GM13977 (cell line): Measurements from ENCODE around the gene IL1R2.

Experiments used
- DNase-seq: peaks from one replicate; pipeline ENCODE4 v3.0.0; 2012; ENCODE audit warnings: low spot score
- in situ Hi-C: fragments of 300-500 bp; cut with MboI; formaldehyde crosslinking; loops from one replicate; pipeline ENCODE4 v1.12.0; 2022; ENCODE audit warnings: low sequenced_read_pairs, low pct_unique_long_range_greater_than_20kb, mixed read lengths, inconsistent platforms; ENCODE audit not compliant: unreplicated experiment
- TF ChIP-seq, protein P1 (sequence below): IDR thresholded peaks from 2 replicates; pipeline ENCODE4 v1.5.1; 2012; ENCODE audit warnings: mild to moderate bottlenecking, control low read depth; ENCODE audit not compliant: insufficient read depth; ENCODE audit errors: extremely low read depth, missing control alignments

The IL1R2 gene

DNA sequence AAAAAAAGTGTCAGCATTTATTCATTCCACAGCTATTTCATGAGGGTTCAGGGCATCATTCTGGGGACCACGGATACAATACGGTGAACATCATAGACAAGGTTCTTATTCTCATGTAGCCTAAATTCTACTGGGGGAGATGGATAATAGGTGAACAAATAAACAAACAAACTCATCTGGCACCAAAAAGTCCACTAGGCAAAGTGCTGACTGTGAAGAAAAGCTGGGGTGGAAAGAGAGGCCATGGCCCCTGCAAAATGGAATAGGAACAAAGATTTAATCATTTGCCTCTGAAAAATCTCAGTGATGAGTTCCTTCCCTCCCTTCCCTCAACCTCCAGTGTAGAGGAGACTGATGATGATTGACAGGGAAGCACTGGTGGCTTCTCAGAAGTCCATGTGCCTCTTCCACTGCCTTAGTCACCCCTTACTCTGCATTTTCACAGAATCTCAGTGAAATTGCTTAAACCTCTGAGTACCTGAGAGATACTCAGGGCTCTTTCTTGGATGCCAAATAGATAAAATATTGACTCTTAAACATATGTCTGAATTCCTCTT lies 81.5 kb downstream of the IL1R2 start:
- DNase-seq: no peak
- TF ChIP-seq, protein P1, sequence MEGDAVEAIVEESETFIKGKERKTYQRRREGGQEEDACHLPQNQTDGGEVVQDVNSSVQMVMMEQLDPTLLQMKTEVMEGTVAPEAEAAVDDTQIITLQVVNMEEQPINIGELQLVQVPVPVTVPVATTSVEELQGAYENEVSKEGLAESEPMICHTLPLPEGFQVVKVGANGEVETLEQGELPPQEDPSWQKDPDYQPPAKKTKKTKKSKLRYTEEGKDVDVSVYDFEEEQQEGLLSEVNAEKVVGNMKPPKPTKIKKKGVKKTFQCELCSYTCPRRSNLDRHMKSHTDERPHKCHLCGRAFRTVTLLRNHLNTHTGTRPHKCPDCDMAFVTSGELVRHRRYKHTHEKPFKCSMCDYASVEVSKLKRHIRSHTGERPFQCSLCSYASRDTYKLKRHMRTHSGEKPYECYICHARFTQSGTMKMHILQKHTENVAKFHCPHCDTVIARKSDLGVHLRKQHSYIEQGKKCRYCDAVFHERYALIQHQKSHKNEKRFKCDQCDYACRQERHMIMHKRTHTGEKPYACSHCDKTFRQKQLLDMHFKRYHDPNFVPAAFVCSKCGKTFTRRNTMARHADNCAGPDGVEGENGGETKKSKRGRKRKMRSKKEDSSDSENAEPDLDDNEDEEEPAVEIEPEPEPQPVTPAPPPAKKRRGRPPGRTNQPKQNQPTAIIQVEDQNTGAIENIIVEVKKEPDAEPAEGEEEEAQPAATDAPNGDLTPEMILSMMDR: no peak
- in situ Hi-C loops: no loop called here

DNA sequence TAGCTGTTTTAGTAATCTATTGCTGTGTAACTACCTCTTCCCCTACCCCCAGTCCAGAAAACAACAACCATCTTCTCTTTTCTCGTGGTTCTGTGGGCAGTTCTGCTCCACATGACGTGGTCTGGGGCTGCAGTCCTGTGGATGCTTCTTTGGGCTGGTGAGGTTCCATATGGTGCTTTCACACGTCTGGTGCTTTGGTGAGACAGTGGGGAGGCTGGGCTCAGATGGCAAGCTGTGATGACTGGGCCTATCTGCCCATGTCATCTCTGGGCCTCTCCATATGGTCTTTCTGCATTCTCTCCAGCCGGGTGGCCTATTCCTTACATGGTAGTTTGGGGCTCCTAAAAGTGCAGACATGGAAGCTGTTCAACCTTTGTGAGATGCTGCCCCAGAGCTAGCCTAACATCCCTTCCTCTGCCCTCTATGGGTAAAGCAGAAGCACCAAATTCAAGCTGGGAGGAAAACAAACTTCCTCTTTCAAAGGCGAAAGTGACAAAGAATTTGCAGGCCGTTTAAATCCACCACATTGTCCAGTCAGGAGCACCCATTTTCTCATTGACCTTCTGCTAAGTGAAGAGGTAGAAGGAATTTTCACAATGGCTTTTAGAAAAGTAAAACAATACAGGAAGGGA lies 82.5 kb downstream of the IL1R2 start:
- TF ChIP-seq, protein P1: no peak
- DNase-seq: no peak
- in situ Hi-C loops: no loop called here

DNA sequence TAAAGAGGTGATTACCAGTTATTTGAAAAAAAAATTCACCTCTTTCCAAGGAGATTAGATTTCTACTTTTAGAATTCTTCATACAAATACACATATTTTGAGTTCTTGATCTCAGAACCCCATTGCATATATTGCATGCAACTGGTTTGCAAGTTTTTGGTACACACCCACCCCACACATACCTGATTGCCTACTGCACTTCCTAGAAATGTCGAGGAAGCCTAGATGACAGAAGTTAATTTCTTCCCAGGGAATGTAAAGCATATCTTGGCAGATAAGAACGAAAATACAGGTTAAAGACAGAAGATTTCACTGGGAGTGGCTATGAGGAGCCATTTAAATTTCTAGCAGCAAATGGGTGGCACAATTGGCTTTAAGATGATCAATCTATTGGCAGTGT lies 83.7 kb downstream of the IL1R2 start:
- in situ Hi-C loops: no loop called here
- TF ChIP-seq, protein P1: no peak
- DNase-seq: no peak

DNA sequence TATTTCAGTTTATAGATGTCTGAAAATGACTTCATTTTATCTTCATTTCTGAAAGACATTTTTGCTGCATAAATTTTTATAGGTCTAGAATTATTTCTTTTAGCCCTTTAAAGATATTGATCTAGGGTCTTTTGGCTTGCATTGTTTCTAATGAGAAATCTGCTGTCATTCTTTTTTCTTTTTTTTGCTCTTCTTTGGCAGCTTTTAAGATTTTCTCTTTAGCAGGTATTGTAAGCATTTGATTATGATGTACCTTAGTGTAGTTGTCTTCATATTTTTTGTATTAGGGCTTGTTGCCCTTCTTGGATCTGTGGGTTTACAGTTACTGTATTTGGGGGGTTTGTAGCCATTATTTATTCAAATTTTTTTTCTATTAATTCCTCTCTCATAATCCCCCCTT lies 84.8 kb downstream of the IL1R2 start:
- no peak for DNase-seq
- TF ChIP-seq, protein P1: no peak
- in situ Hi-C loops: no loop called here
